IMR-90 (cell line): ENCODE results near the gene KRT6A.

Experiments
- BHLHE40 ChIP-seq: fragments of 150-350 bp; IDR thresholded peaks from 2 replicates; pipeline ENCODE4 v1.6.1; 2016; ENCODE audit warnings: mild to moderate bottlenecking, low read depth, low read length
- CEBPB ChIP-seq: IDR thresholded peaks from 2 replicates; pipeline ENCODE4 v1.6.1; 2012; ENCODE audit warnings: low read depth, low read length, improper control_type of control experiment
- MAFK ChIP-seq: IDR thresholded peaks from 2 replicates; pipeline ENCODE4 v1.6.1; 2012; ENCODE audit warnings: low read depth, low read length, improper control_type of control experiment
- MAZ ChIP-seq: IDR thresholded peaks from 2 replicates; pipeline ENCODE4 v1.6.1; 2012; ENCODE audit warnings: low read depth, mild to moderate bottlenecking, low read length, improper control_type of control experiment, moderate library complexity, borderline replicate concordance
- NFE2L2 ChIP-seq: fragments of 150-350 bp; IDR thresholded peaks from 2 replicates; pipeline ENCODE4 v1.6.1; 2016; ENCODE audit warnings: low read depth, mild to moderate bottlenecking, low read length
- POLR2A ChIP-seq: IDR thresholded peaks from 2 replicates; pipeline ENCODE4 v1.6.1; 2012; ENCODE audit warnings: mild to moderate bottlenecking, low read depth, low read length
- RFX5 ChIP-seq: IDR thresholded peaks from 2 replicates; pipeline ENCODE4 v1.8.0; 2012; ENCODE audit warnings: low read depth, mild to moderate bottlenecking, low read length, moderate library complexity
- SMC3 ChIP-seq: fragments of 150-350 bp; IDR thresholded peaks from 2 replicates; pipeline ENCODE4 v1.6.1; 2016; ENCODE audit warnings: low read depth, mild to moderate bottlenecking, antibody characterized with exemption, low read length, moderate library complexity
- TF ChIP-seq, protein P1 (sequence below): conservative IDR thresholded peaks from 2 replicates; pipeline ENCODE4 v1.5.1; 2012; ENCODE audit warnings: mild to moderate bottlenecking, low read depth, low read length, improper control_type of control experiment
- TF ChIP-seq, protein P2 (sequence below): fragments of 150-350 bp; IDR thresholded peaks from 2 replicates; pipeline ENCODE4 v1.6.1; 2017; ENCODE audit warnings: mild to moderate bottlenecking, antibody characterized with exemption, low read length, low read depth

DNA sequence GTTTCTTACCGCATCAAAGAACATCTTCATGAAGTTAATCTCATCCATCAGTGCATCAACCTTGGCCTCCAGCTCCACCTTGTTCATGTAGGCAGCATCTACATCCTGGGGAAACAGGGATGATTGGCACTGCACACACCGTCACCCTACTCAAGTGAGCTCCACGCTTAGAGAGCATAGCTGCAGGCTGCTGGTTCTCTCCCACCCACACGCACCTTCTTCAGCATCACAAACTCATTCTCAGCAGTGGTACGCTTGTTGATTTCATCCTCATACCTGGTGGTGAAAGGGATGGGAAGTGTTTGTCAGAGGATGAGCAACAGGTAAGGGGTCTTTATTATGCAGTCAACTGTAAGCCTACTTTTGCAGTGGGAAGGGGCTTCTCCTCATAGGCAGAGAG, 24.8 kb upstream of the KRT6A start:
- TF ChIP-seq, protein P1, sequence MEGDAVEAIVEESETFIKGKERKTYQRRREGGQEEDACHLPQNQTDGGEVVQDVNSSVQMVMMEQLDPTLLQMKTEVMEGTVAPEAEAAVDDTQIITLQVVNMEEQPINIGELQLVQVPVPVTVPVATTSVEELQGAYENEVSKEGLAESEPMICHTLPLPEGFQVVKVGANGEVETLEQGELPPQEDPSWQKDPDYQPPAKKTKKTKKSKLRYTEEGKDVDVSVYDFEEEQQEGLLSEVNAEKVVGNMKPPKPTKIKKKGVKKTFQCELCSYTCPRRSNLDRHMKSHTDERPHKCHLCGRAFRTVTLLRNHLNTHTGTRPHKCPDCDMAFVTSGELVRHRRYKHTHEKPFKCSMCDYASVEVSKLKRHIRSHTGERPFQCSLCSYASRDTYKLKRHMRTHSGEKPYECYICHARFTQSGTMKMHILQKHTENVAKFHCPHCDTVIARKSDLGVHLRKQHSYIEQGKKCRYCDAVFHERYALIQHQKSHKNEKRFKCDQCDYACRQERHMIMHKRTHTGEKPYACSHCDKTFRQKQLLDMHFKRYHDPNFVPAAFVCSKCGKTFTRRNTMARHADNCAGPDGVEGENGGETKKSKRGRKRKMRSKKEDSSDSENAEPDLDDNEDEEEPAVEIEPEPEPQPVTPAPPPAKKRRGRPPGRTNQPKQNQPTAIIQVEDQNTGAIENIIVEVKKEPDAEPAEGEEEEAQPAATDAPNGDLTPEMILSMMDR, result no peak
- TF ChIP-seq NFE2L2 (no peak), POLR2A (no peak), RFX5 (no peak), BHLHE40 (no peak), MAZ (no peak), SMC3 (no peak), CEBPB (no peak), MAFK (no peak)
- TF ChIP-seq, protein P2, sequence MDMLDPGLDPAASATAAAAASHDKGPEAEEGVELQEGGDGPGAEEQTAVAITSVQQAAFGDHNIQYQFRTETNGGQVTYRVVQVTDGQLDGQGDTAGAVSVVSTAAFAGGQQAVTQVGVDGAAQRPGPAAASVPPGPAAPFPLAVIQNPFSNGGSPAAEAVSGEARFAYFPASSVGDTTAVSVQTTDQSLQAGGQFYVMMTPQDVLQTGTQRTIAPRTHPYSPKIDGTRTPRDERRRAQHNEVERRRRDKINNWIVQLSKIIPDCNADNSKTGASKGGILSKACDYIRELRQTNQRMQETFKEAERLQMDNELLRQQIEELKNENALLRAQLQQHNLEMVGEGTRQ, result no peak
